ENCODE results near the gene ZNF197.
"Not testable (repeated sequence)": the region's sequence is repeated elsewhere in the genome, so short reads cannot be mapped to it uniquely, and the experiment has no call there.

- not testable (repeated sequence) for TF ChIP-seq CTCF (optimal IDR thresholded peaks at IDR 0.05 in 1 of 3, IDR thresholded peaks at IDR 0.05 in 1 of 3, conservative IDR thresholded peaks at IDR 0.05 in 1 of 3; ENCODE audit: extremely low read depth in 1 of 3, insufficient read depth in 2 of 3, low read length in 3 of 3); EZH2 (IDR thresholded peaks at IDR 0.05; ENCODE audit: low read length)
These were observed 48.6 kb downstream of the ZNF197 start for GRCh38 chr3:44673466-44673865.

All from keratinocyte (primary cell).